HEK293 (cell line): Measurements from ENCODE around the gene RFPL1.

Experiments
- CTCF ChIA-PET: fragments of 350-600 bp; formaldehyde crosslinking; extraction: SDS; loops from one replicate; lab custom pipeline; 2021; ENCODE audit warnings: antibody characterized with exemption; lab: Yijun Ruan, JAX
- POLR2A ChIA-PET: fragments of 300-600 bp; formaldehyde crosslinking; extraction: SDS; loops from one replicate; lab custom pipeline; 2020; ENCODE audit warnings: antibody characterized with exemption, inconsistent platforms; lab: Yijun Ruan, JAX
- H3K27ac ChIP-seq: fragments of 200-500 bp; sonication (Bioruptor generic); 2 replicates; pipeline ENCODE4 v1.5.1; 2014; ENCODE audit warnings: low read depth, low read length, control low read depth, inconsistent platforms; ENCODE audit errors: extremely low read depth
- H3K36me3 ChIP-seq, 2 experiments: fragments of 200-500 bp in 1 of 2; sonication (Bioruptor generic) in 1 of 2; 1 replicate in 1 of 2; 2 replicates in 1 of 2; pipeline ENCODE4 v1.5.1; 2014 to 2017; ENCODE audit warnings: inconsistent platforms in 2 of 2, low read length in 2 of 2; ENCODE audit not compliant: control insufficient read depth in 2 of 2, insufficient read depth in 1 of 2
- H3K4me1 ChIP-seq: fragments of 200-500 bp; sonication (Bioruptor generic); 2 replicates; pipeline ENCODE4 v1.5.1; 2014; ENCODE audit warnings: mild to moderate bottlenecking, low read length, inconsistent platforms; ENCODE audit not compliant: control insufficient read depth, insufficient read depth
- H3K4me3 ChIP-seq: 2 replicates; pipeline ENCODE4 v1.5.1; 2011; ENCODE audit warnings: low read depth, mild to moderate bottlenecking, control low read depth, low read length, moderate library complexity
- H3K9me3 ChIP-seq: fragments of 200-500 bp; sonication (Bioruptor generic); 2 replicates; pipeline ENCODE4 v1.5.1; 2014; ENCODE audit warnings: low read depth, low read length, inconsistent platforms; ENCODE audit not compliant: control insufficient read depth, insufficient read depth
- MZF1 ChIP-seq: fragments of 450-650 bp; formaldehyde crosslinking; IDR thresholded peaks from 2 replicates; pipeline ENCODE4 v1.5.1; 2017; ENCODE audit warnings: missing biosample characterization, missing genetic modification characterization, borderline replicate concordance
- TRIM28 ChIP-seq: IDR thresholded peaks from 2 replicates; pipeline ENCODE4 v1.6.1; 2011; ENCODE audit warnings: low read length, control low read depth, borderline replicate concordance
- ZBTB17 ChIP-seq: fragments of 450-650 bp; formaldehyde crosslinking; IDR thresholded peaks from 2 replicates; pipeline ENCODE4 v1.5.1; 2016; ENCODE audit warnings: missing biosample characterization, missing genetic modification characterization
- ZBTB20 ChIP-seq: fragments of 450-650 bp; formaldehyde crosslinking; IDR thresholded peaks from 2 replicates; pipeline ENCODE4 v1.5.1; 2016; ENCODE audit warnings: missing biosample characterization, missing genetic modification characterization
- ZNF169 ChIP-seq: fragments of 450-650 bp; formaldehyde crosslinking; IDR thresholded peaks from 2 replicates; pipeline ENCODE4 v1.5.1; 2016; ENCODE audit warnings: missing biosample characterization, missing genetic modification characterization
- ZNF292 ChIP-seq: fragments of 450-650 bp; formaldehyde crosslinking; IDR thresholded peaks from 2 replicates; pipeline ENCODE4 v1.5.1; 2016; ENCODE audit warnings: low read depth, missing biosample characterization, missing genetic modification characterization, borderline replicate concordance
- ZNF341 ChIP-seq: fragments of 450-650 bp; formaldehyde crosslinking; IDR thresholded peaks from 2 replicates; pipeline ENCODE4; 2016; ENCODE audit warnings: low read depth, missing biosample characterization, missing genetic modification characterization
- ZNF560 ChIP-seq: fragments of 450-650 bp; formaldehyde crosslinking; IDR thresholded peaks from 2 replicates; pipeline ENCODE4 v1.5.1; 2017; ENCODE audit warnings: missing biosample characterization, missing genetic modification characterization, borderline replicate concordance
- ZNF623 ChIP-seq: fragments of 450-650 bp; formaldehyde crosslinking; IDR thresholded peaks from 2 replicates; pipeline ENCODE4 v1.5.1; 2016; ENCODE audit warnings: missing biosample characterization, missing genetic modification characterization
- ZNF768 ChIP-seq: fragments of 450-650 bp; formaldehyde crosslinking; IDR thresholded peaks from 2 replicates; pipeline ENCODE4 v1.5.1; 2018; ENCODE audit warnings: missing biosample characterization, mild to moderate bottlenecking, missing genetic modification characterization
- TF ChIP-seq, protein P1 (sequence below): fragments of 450-650 bp; formaldehyde crosslinking; IDR thresholded peaks from 2 replicates; pipeline ENCODE4 v1.5.1; 2016; ENCODE audit warnings: missing biosample characterization, missing genetic modification characterization

RFPL1 gene

GRCh38 chr22:29491012-29491411 is 52.6 kb downstream of the RFPL1 start:
- no peak overlapping the region for H3K4me3 ChIP-seq
- TF ChIP-seq ZNF623 (tag by site-specific recombination) (no peak), ZNF341 (no peak), MZF1 (tag by site-specific recombination) (no peak), ZNF768 (tag by site-specific recombination) (no peak), ZBTB17 (tag by site-specific recombination) (no peak), ZNF560 (tag by site-specific recombination) (no peak), TRIM28 (no peak), ZNF292 (tag by site-specific recombination) (no peak), ZBTB20 (tag by site-specific recombination) (no peak), ZNF169 (tag by site-specific recombination) (no peak)
- TF ChIP-seq, protein P1, sequence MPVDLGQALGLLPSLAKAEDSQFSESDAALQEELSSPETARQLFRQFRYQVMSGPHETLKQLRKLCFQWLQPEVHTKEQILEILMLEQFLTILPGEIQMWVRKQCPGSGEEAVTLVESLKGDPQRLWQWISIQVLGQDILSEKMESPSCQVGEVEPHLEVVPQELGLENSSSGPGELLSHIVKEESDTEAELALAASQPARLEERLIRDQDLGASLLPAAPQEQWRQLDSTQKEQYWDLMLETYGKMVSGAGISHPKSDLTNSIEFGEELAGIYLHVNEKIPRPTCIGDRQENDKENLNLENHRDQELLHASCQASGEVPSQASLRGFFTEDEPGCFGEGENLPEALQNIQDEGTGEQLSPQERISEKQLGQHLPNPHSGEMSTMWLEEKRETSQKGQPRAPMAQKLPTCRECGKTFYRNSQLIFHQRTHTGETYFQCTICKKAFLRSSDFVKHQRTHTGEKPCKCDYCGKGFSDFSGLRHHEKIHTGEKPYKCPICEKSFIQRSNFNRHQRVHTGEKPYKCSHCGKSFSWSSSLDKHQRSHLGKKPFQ, result no peak
- POLR2A ChIA-PET, result no interaction called here
- no peaks in the 10 kb centered on the region for H3K9me3 ChIP-seq
- H3K27ac ChIP-seq, result no peak overlapping the region
- no peaks in the 10 kb centered on the region for H3K4me1 ChIP-seq
- H3K36me3 ChIP-seq, result peaks cover 0 to 5% of the 10 kb centered on the region in 2 experiments; a peak in 1 of 3 replicates
- CTCF ChIA-PET, result interaction anchor here (0.8 kb wide), 1 partner anchor 22 kb away, joined by 3 read pairs; no protein-coding TSS in a partner anchor
